Measurements from ENCODE around the gene ADCY4.

GRCh38 chr14:24343795-24344660 lies 9.2 kb upstream of the ADCY4 start:
- TF ChIP-seq CTCF (conservative IDR thresholded peaks at IDR 0.05; ENCODE audit: low read depth, low read length) (no peak), EZH2 (IDR thresholded peaks at IDR 0.05; ENCODE audit: low read length, unreplicated experiment) (no peak), EZH2phosphoT487 (IDR thresholded peaks at IDR 0.05; ENCODE audit: borderline replicate concordance, low read length) (no peak)
